Hair follicular keratinocyte (primary cell): Measurements from ENCODE around the gene IGDCC3. TPM values are rescaled to one million over a fixed set of nuclear protein-coding genes. Genes with fewer than 3 reads are reported as not detected.

Experiments
- total RNA-seq: library from RNA; depleted of rRNA; stranded (reverse); fragments of >200 nt; gene quantifications from 2 replicates; pipeline ENCODE4 v1.2.3, GENCODE V29; 2015

The IGDCC3 gene
- not detected in 2 replicates for total RNA-seq

DNA sequence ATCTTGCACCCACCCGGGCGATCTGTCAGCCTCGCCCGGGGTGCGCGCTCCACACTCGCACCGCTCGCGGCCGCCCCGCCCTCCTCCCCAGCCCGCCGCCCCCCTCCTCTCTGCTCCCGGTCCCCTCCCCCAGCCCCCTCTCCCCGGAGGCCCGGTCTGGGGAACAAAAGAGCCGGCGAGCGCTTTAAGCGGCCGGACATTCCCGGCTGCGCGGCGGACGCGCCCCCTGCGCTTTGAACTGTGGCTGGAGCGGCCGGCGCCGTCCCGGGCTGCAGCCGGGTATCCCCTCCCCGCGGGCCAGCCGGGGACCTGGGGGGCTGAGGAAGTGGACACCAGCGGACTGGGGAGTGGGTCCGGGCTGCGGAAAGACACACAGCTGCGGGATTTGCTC is at the start of gene IGDCC3:
Gene IGDCC3 (minus strand): TSS at position 27 of the 391 bp plus-strand sequence. CDS start 214 bp downstream, outside the sequence.

DNA sequence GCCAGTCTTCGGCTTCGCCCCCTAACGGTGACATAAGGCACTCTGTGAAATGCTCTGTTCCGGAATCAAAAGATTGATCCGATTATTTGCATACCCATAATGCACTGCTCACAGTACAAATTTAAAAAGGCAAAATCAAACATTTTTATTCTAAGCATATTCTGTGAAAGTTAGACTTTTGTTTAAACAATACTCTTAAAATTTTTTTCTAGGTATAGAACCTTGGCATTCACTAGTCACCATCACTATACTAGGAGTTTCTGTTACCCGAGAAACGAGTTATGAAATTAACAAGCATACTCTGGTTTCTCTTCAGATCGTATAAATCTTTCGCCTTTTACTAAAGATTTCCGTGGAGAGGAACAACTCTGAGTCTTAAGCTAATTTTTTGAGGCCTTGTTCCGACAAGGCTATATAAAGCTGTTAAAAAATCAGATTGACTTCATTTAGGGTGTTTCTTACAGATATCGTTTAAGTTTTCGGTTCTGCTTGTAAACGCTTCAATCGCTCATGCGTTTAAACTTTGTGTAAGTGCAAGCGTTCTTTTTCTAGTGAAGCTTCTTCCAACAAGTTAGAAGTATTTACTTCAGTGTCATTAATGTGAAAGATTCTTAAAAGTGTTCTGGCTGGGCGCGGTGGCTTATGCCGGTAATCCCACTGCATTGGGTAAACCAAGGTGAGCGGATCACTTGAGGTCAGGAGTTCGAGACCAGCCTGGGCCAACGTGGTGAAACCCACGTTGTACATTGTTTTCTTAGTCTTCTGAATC is 73.2 kb downstream of the IGDCC3 start, which contains the start of gene RNU5B-1:
Gene RNU5B-1 (plus strand): TSS at position 297 of the 769 bp plus-strand sequence.

DNA sequence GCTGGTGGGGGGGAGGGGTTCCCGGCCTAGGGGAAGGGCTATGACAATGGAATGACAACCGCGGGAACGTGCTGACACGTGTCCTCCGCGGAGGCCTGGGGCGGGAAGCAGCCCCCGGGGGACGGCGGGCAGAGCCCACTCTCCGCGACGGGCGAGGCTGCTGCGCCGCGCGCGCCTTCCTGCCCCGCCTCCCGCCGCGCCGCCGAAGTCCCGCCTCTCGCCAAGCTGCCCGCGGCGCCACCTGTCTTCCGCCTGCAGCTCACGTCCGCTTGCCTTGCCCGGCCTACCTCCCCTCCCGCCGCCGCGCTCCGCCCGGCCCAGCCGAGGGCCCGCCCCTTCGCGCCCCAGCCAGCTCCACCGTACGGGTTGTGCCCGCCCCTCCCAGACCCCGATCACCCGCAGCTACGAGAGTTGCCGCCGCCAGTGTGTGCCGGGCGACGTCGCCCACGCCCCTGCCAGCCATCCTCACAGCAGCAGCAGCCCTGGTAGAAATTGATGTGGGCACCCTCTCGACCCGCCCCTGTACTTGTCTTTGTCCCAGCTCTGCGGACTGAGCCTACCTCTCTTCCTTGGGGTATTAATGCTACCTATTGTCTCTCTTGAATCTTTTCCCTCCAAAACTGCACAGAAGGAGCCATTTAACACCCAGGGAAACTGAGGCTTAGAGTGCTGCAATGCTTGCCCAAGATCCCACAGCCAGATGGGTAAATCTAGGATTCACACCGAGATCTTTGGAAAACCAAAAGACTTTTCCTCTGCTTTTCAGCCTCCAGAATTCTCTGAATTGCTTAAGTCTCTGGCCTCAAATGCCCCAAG is 90.9 kb downstream of the IGDCC3 start, which contains the start of gene PARP16:
Gene PARP16 (minus strand): TSS at position 180 of the 816 bp plus-strand sequence. CDS start 457 bp downstream, outside the sequence.

Other genes starting within 250 kb of the IGDCC3 start
- gene PDCD7, start 244.2 kb downstream of the IGDCC3 start, total RNA-seq: 16.2 and 23.4 TPM in 2 replicates
- 19.1 and 19.2 TPM in 2 replicates for gene CLPX, start 192.7 kb downstream of the IGDCC3 start, total RNA-seq
- not detected in 2 replicates for gene CILP, start 166.5 kb downstream of the IGDCC3 start, total RNA-seq
- gene PARP16, start 91.1 kb downstream of the IGDCC3 start, total RNA-seq: 4.0 and 6.9 TPM in 2 replicates
- not detected in 2 replicates for gene RNU5A-1, start 82.0 kb downstream of the IGDCC3 start, total RNA-seq
- gene RNU5B-1, start 73.3 kb downstream of the IGDCC3 start, total RNA-seq: not detected in 2 replicates
- gene IGDCC4, start 44.9 kb upstream of the IGDCC3 start, total RNA-seq: 0.16 and 0.19 TPM in 2 replicates
- gene DPP8, start 139.7 kb upstream of the IGDCC3 start, total RNA-seq: 14.6 and 20.5 TPM in 2 replicates
- gene HACD3, start 152.5 kb upstream of the IGDCC3 start, total RNA-seq: 58.7 and 65.2 TPM in 2 replicates
- 31.6 and 40.9 TPM in 2 replicates for gene INTS14, start 233.1 kb upstream of the IGDCC3 start, total RNA-seq
- gene SLC24A1, start 243.9 kb upstream of the IGDCC3 start, total RNA-seq: 4.9 and 6.2 TPM in 2 replicates